Endothelial cell of umbilical vein (primary cell): ENCODE measurements around the gene PLAGL1. TPM values are rescaled to one million over a fixed set of nuclear protein-coding genes. Genes with fewer than 3 reads are reported as not detected.

Experiments
- BruUV-seq: library from RNA; stranded (reverse); fragments of 400-500 nt; replicated peaks from 2 replicates; lab custom pipeline; 2021; lab: Mats Ljungman, UMichigan
- CTCF ChIA-PET: fragments of 300-600, 350-600 bp; sonication (Branson Sonifier 250); formaldehyde crosslinking; loops from one replicate; lab custom pipeline; 2021; ENCODE audit warnings: antibody characterized with exemption, inconsistent platforms; lab: Charles Lee
- POLR2A ChIA-PET: fragments of 300-600, 350-600 bp; sonication (Branson Sonifier 250); formaldehyde crosslinking; loops from one replicate; lab custom pipeline; 2021; ENCODE audit warnings: antibody characterized with exemption, inconsistent platforms; lab: Charles Lee
- DNase-seq: peaks from one replicate; pipeline ENCODE4 v3.0.0-alpha.2; 2011; ENCODE audit warnings: low read depth, low spot score
- FAIRE-seq: peaks from 2 replicates; lab custom pipeline; 2011; peaks lifted over from hg19 to GRCh38; lab: Jason Lieb, UNC
- H2AFZ ChIP-seq: 2 replicates; pipeline ENCODE4 v1.6.0; 2012; ENCODE audit warnings: low read depth, low read length, control low read depth, inconsistent platforms
- H3K27ac ChIP-seq: 2 replicates; pipeline ENCODE4 v1.5.1; 2011; ENCODE audit warnings: low read depth, mild to moderate bottlenecking, control low read depth, low read length, moderate library complexity; ENCODE audit not compliant: insufficient read depth
- H3K27me3 ChIP-seq, 2 experiments: 2 replicates each; pipeline versions ENCODE4 v1.6.0 to v1.6.1; 2011; ENCODE audit warnings: low read length in 2 of 2, mixed read lengths in 1 of 2; ENCODE audit not compliant: control insufficient read depth in 2 of 2, insufficient read depth in 2 of 2
- H3K36me3 ChIP-seq, 2 experiments: 2 replicates in 1 of 2; 3 replicates in 1 of 2; pipeline ENCODE4 v1.5.1; 2011; ENCODE audit warnings: low read length in 2 of 2, mild to moderate bottlenecking in 1 of 2, moderate library complexity in 1 of 2; ENCODE audit not compliant: control insufficient read depth in 2 of 2, insufficient read depth in 2 of 2; ENCODE audit errors: extremely low read depth in 1 of 2
- H3K4me1 ChIP-seq: 3 replicates; pipeline ENCODE4 v1.5.1; 2011; ENCODE audit warnings: mild to moderate bottlenecking, low read length; ENCODE audit not compliant: control insufficient read depth, insufficient read depth; ENCODE audit errors: extremely low read depth
- H3K4me2 ChIP-seq: 2 replicates; pipeline ENCODE4 v1.6.1; 2011; ENCODE audit warnings: low read length, control low read depth, mixed read lengths; ENCODE audit not compliant: insufficient read depth
- H3K4me3 ChIP-seq, 3 experiments: fragments of 200-600 bp in 1 of 3; sonication (generic), shearing (Covaris generic) in 1 of 3; replicated peaks in 1 of 3; 2 replicates each; pipeline ENCODE4 v1.5.1; 2011 to 2016; ENCODE audit warnings: control low read depth in 3 of 3, low read length in 3 of 3, mild to moderate bottlenecking in 2 of 3, inconsistent platforms in 1 of 3, low read depth in 1 of 3, moderate library complexity in 1 of 3; ENCODE audit not compliant: insufficient read depth in 1 of 3
- H3K79me2 ChIP-seq: 2 replicates; pipeline ENCODE4 v1.6.0; 2012; ENCODE audit warnings: low read length, inconsistent platforms; ENCODE audit not compliant: control insufficient read depth, insufficient read depth
- H3K9ac ChIP-seq: replicated peaks from 2 replicates; pipeline ENCODE3; 2011; ENCODE audit warnings: low read length, control low read depth; ENCODE audit not compliant: insufficient read depth; ENCODE audit errors: extremely low read depth
- H3K9me1 ChIP-seq: replicated peaks from 3 replicates; pipeline ENCODE4 v1.6.0; 2011; ENCODE audit warnings: mild to moderate bottlenecking, low read length; ENCODE audit not compliant: control insufficient read depth, insufficient read depth; ENCODE audit errors: extremely low read depth
- H3K9me3 ChIP-seq: replicated peaks from 2 replicates; pipeline ENCODE4 v1.5.1; 2012; ENCODE audit warnings: low read length, inconsistent platforms; ENCODE audit not compliant: control insufficient read depth, insufficient read depth
- H4K20me1 ChIP-seq: replicated peaks from 2 replicates; pipeline ENCODE3; 2011; ENCODE audit warnings: mild to moderate bottlenecking, low read length; ENCODE audit not compliant: control insufficient read depth, insufficient read depth; ENCODE audit errors: extremely low read depth
- EZH2 ChIP-seq: IDR thresholded peaks from 2 replicates; pipeline ENCODE4 v1.6.1; 2012; ENCODE audit warnings: borderline replicate concordance, low read depth, mild to moderate bottlenecking, moderate library complexity, low read length, inconsistent platforms; ENCODE audit not compliant: severe bottlenecking
- FOS ChIP-seq: IDR thresholded peaks from 2 replicates; pipeline ENCODE4 v1.6.1; 2011; ENCODE audit warnings: mild to moderate bottlenecking, low read length, moderate library complexity, borderline replicate concordance; ENCODE audit not compliant: insufficient read depth
- GATA2 ChIP-seq: IDR thresholded peaks from 2 replicates; pipeline ENCODE4 v1.7.0; 2011; ENCODE audit warnings: low read depth, mild to moderate bottlenecking, moderate library complexity, mixed read lengths, low read length; ENCODE audit not compliant: insufficient read length, insufficient read depth
- JUN ChIP-seq: IDR thresholded peaks from 2 replicates; pipeline ENCODE4 v1.6.1; 2011; ENCODE audit warnings: borderline replicate concordance, low read depth; ENCODE audit not compliant: insufficient read length, insufficient read depth
- MAX ChIP-seq: IDR thresholded peaks from 2 replicates; pipeline ENCODE4 v1.6.1; 2011; ENCODE audit not compliant: insufficient read depth, insufficient read length
- MYC ChIP-seq: IDR thresholded peaks from one replicate; pipeline ENCODE4 v1.6.1; 2011; ENCODE audit warnings: mild to moderate bottlenecking, low read depth, low read length
- POLR2A ChIP-seq: IDR thresholded peaks from 2 replicates; pipeline ENCODE4 v1.6.1; 2012; ENCODE audit warnings: low read depth, mild to moderate bottlenecking, control low read depth, low read length
- POLR2AphosphoS5 ChIP-seq: IDR thresholded peaks from 2 replicates; pipeline ENCODE4 v1.6.1; 2012; ENCODE audit warnings: low read depth, mild to moderate bottlenecking, control low read depth, low read length, moderate library complexity; ENCODE audit not compliant: insufficient read depth
- dilution Hi-C: fragments of 300-500 bp; cut with MboI; formaldehyde crosslinking; loops from one replicate; pipeline ENCODE4 v1.15.0; 2019; ENCODE audit warnings: low sequenced_read_pairs; ENCODE audit not compliant: extremely low pct_ligation_motif_present
- intact Hi-C: fragments of 100-400 bp; cut with micrococcal nuclease; formaldehyde crosslinking; loops from one replicate; pipeline ENCODE4 v1.10.0; 2022
- polyA plus RNA-seq, 4 experiments: library from polyadenylated mRNA; depleted of rRNA in 3 of 4; stranded (reverse) in 3 of 4; unstranded in 1 of 4; fragments of >200 nt; gene quantifications; 2 replicates each; pipeline versions ENCODE4 v1.2.1 to v1.2.3, GENCODE V29; 2011 to 2012; ENCODE audit warnings: missing spikeins in 1 of 4
- total RNA-seq: library from RNA; stranded (reverse); gene quantifications from 2 replicates; pipeline ENCODE4 v1.2.3, GENCODE V29; 2021
- TF ChIP-seq, protein P1 (sequence below), 2 donors: IDR thresholded peaks; 1 replicate in 1 of 2; 2 replicates in 1 of 2; pipeline ENCODE4 v1.5.1; 2011; ENCODE audit warnings: low read length in 2 of 2, mild to moderate bottlenecking in 2 of 2, moderate library complexity in 2 of 2, control low read depth in 1 of 2, inconsistent platforms in 1 of 2, low read depth in 1 of 2; ENCODE audit not compliant: insufficient read depth in 1 of 2; ENCODE audit errors: extremely low read depth in 1 of 2

The PLAGL1 gene
- total and polyA plus RNA-seq, 2 donors (not counting 3 experiments of a cell fraction or from before 2014, with no cell fraction given) = 20.9 to 40.4 TPM

- Histone ChIP-seq H3K79me2 (no peaks in the 10 kb centered on the region), H3K27ac (no peak overlapping the region), H3K9me3 (no peaks in the 10 kb centered on the region), H4K20me1 (no peaks in the 10 kb centered on the region), H2AFZ (no peak overlapping the region), H3K4me3 (no peak overlapping the region), H3K9me1 (no peaks in the 10 kb centered on the region), H3K4me1 (no peaks in the 10 kb centered on the region), H3K9ac (no peak overlapping the region), H3K36me3 (no peaks in the 10 kb centered on the region), H3K4me2 (no peak overlapping the region), H3K27me3 (peaks cover 6 to 7% of the 10 kb centered on the region in 2 experiments)
- FAIRE-seq (no peak), DNase-seq (no peak)
- dilution Hi-C loops (no loop called here), intact Hi-C loops (no loop called here)
- TF ChIP-seq POLR2AphosphoS5 = no peak
- no peak for TF ChIP-seq GATA2
- TF ChIP-seq EZH2 = no peak
- no peak for TF ChIP-seq JUN
- TF ChIP-seq MYC = no peak
- TF ChIP-seq, protein P1, sequence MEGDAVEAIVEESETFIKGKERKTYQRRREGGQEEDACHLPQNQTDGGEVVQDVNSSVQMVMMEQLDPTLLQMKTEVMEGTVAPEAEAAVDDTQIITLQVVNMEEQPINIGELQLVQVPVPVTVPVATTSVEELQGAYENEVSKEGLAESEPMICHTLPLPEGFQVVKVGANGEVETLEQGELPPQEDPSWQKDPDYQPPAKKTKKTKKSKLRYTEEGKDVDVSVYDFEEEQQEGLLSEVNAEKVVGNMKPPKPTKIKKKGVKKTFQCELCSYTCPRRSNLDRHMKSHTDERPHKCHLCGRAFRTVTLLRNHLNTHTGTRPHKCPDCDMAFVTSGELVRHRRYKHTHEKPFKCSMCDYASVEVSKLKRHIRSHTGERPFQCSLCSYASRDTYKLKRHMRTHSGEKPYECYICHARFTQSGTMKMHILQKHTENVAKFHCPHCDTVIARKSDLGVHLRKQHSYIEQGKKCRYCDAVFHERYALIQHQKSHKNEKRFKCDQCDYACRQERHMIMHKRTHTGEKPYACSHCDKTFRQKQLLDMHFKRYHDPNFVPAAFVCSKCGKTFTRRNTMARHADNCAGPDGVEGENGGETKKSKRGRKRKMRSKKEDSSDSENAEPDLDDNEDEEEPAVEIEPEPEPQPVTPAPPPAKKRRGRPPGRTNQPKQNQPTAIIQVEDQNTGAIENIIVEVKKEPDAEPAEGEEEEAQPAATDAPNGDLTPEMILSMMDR (IDR thresholded peaks at IDR 0.05; ENCODE audit: extremely low read depth in 1 of 2, insufficient read depth in 1 of 2, low read depth in 1 of 2, low read length in 2 of 2) = no peak
- no peak for TF ChIP-seq MAX
- no peak for TF ChIP-seq POLR2A
- TF ChIP-seq FOS = no peak
- ChIA-PET POLR2A (no interaction called here), CTCF (interaction anchor here (2.6 kb wide), 1 partner anchor 359 kb away, joined by 5 read pairs; no protein-coding TSS in a partner anchor)
- BruUV-seq = no TSS peak
Measured at GRCh38 chr6:143934331-143934730, 73.7 kb downstream of the PLAGL1 start.
